ENCODE results near the gene TMPRSS6.

TMPRSS6 gene

GRCh38 chr22:37112084-37112728 is 2.7 kb upstream of the TMPRSS6 start:
- DNase-seq, result no peak

DNA sequence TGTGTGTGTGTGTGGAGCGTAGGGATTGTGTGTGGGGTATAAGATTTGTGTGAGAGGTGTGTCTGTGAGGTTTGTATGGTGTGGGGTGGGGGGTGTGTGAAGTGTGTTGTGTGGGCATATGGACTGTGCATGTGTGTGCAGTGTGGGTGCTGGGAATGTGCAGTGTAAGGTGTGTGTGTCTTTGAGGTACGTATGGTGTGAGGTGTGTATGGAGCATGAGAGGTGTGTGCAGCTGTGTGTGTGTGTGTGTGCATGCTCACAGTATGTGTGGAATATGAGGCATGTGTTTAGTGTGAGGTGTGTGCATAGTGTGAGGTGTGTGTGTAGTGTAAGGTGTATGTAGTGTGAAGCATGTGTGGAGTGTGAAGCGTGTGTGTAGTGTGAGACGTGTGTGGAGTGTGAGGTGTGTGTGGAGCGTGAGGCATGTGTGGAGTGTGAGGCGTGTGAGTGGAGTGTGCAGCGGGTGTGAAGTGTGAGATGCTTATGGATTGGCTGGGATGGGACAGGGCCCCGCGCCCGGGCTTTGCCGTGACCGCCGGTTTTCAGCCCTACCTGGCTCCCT is 1.7 kb upstream of the TMPRSS6 start:
- DNase-seq, result no peak

GRCh38 chr22:37107816-37108621 is 1.5 kb downstream of the TMPRSS6 start:
- no peak for DNase-seq

DNA sequence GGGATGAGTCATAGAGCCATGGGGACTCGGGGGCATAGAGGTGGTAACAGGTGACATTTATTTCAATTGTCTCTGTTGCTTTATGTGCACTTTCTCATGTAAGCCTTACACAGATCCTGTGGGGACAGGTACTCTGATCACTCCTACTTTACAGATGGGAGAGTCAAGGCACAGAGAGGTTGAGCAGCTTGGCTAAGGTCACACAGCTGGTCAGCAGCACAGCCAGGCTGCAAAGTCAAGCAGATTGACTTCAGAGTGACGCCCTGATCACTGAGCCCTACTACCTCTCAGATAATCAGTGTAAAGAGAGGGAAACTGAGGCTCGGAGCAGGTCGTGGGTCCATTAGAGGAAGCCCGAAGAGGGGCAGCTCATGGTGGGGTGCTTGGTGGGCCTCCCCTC is 3.5 kb downstream of the TMPRSS6 start:
- DNase-seq, result no peak

- DNase-seq, result no peak
Observed at GRCh38 chr22:37105154-37105553, 4.4 kb downstream of the TMPRSS6 start.

GRCh38 chr22:37103656-37104452 is 5.7 kb downstream of the TMPRSS6 start:
- DNase-seq, result no peak

- DNase-seq, result no peak
Observed at GRCh38 chr22:37103151-37103550, 6.4 kb downstream of the TMPRSS6 start.

- no peak for DNase-seq
Observed at GRCh38 chr22:37101311-37102066, 8.0 kb downstream of the TMPRSS6 start.

DNA sequence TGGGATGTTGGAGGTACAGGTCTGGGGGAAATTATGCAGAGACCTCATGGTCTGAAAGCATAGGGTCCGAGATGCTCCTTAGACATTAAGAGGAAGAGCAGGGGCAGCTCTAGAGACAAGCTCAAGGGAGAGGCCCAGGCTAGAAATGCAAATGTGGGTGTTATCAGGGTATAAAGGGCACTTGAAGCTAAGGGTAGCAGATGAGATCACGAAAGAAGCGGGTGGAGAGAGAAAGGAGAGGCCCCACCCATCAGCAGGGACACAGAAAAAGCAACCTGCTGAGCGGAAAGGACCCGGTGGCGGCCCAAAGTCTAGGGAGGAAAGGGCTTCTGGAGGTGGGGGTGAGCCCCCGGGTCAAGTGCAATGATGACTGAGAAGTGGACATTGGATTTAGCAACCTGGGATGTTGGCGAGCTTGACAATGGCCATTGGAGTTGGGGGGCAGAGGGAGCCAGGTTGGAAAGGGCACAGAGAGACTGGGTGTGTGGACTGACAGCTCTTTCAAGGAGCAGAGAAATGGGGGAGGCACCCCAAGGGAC is 8.9 kb downstream of the TMPRSS6 start:
- no peak for DNase-seq

DNA sequence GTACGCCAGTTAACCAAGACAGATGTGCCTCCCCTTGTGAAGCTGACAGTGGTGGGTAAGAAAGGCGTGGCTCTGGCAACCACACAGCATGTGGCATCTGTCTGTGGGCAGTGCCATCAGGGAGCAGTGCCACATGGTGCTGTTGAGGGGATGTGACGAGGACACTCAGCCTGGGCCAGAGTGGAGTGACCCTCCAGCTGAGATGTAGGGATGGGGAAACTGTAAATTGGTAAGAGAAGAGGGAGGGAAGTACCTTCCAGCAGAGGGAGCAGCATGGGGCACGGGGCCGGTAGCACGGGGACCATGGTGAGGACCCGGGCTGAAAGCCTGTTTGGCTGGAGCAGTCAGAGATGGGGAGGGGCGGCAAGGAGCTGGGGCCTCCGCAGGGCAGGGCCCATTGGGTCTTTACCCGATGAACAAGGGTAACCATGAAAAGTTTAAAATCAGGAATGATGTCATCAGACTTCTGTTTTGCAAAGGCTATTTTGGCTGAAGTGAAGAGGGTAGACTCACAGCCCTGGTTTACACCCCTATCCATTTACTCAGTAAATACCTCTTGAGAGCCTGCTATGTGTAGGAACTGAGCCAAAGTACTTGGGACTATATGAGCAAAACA is 10.4 kb downstream of the TMPRSS6 start:
- no peak for DNase-seq

GRCh38 chr22:37097346-37097745 is 12.2 kb downstream of the TMPRSS6 start:
- no peak for DNase-seq

- no peak for DNase-seq
Observed at GRCh38 chr22:37095113-37095512, 14.4 kb downstream of the TMPRSS6 start.

GRCh38 chr22:37094239-37094638 is 15.3 kb downstream of the TMPRSS6 start:
- DNase-seq, result no peak

- no peak for DNase-seq
Observed at GRCh38 chr22:37092997-37093396, 16.5 kb downstream of the TMPRSS6 start.

DNA sequence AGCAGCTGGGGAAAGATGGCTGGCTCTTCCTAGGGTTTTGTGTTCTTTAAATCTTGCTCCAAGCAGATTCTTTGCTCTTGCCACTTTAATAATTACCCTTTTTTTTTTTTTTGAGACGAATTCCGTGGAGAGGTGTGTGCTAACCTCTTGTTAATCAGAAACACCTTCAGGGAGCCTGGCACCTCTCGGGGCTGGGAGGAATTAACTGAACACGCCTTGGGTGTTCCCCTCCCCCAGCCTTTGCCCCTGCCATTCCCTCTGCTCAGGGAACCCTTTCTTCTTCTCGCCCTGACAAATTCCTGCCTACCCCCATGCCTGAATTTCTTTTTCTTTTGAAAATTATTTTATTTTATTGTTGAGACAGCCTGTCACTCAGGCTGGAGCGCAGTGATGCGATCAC is 17.5 kb downstream of the TMPRSS6 start:
- no peak for DNase-seq

GRCh38 chr22:37090920-37091695 is 18.4 kb downstream of the TMPRSS6 start:
- no peak for DNase-seq

- no peak for DNase-seq
Observed at GRCh38 chr22:37089434-37089833, 20.1 kb downstream of the TMPRSS6 start.

DNA sequence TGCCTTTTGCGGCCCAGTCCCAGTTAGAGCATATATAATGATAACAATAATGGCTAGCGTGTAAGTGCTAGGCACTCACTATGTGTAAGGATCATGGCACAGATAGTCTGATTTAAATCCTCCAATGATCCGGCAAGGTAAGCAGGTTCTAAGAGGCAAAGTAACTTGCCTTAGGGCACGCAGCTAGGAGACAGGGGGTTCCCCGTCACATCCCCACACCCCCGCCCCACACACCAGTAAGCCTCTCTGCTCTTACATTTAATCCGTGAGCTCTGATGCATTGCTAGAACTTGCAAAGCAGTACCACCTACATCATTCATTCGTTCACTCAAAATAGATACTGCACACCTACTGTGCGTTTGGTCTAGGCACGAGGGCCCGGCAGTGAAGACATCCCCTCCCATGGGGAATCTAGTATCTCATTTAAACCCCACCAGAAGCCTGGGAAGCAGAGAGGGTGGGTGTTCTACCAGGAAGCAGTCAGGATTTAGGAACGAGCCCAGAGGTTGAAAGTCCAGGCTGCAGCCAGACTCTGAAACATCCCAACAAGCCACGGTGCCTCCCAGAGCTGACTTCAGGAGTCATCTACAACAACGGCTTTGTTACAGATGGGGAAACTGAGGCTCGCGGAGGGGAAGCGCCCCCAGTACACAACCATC is 20.6 kb downstream of the TMPRSS6 start:
- no peak for DNase-seq

- no peak for DNase-seq
Observed at GRCh38 chr22:37088108-37088605, 21.4 kb downstream of the TMPRSS6 start.

DNA sequence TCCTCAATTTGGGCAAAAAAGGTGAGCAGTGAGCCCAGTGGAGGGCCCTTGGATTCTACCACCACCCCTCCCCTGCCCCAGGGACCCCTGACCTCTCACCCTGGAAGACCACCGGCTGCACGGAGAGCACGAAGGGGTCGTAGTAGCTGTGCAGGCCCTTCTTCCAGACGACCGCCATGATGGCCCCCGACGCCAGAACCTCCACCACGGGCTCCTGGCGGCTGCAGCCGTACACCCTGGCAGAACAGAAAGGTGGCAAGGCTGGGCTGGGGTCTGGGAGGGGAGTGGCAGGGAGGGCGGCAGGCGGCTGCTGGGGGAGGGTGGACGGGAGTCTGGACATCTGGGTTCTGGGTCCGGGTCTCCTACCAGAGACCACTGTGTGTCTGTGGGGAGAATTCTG is 23.3 kb downstream of the TMPRSS6 start:
- no peak for DNase-seq

All from NCI-H2107 (cell line).